Activated CD8-positive, alpha-beta memory T cell treated with anti-CD3 and anti-CD28 coated beads, Interleukin-2, amount 50 U/mL, for 1 hour (primary cell): ENCODE measurements around the gene GNLY.

Experiments
- DNase-seq: peaks from one replicate; pipeline ENCODE4 v3.0.0-alpha.2; 2020; ENCODE audit errors: extremely low read depth

The GNLY gene

DNA sequence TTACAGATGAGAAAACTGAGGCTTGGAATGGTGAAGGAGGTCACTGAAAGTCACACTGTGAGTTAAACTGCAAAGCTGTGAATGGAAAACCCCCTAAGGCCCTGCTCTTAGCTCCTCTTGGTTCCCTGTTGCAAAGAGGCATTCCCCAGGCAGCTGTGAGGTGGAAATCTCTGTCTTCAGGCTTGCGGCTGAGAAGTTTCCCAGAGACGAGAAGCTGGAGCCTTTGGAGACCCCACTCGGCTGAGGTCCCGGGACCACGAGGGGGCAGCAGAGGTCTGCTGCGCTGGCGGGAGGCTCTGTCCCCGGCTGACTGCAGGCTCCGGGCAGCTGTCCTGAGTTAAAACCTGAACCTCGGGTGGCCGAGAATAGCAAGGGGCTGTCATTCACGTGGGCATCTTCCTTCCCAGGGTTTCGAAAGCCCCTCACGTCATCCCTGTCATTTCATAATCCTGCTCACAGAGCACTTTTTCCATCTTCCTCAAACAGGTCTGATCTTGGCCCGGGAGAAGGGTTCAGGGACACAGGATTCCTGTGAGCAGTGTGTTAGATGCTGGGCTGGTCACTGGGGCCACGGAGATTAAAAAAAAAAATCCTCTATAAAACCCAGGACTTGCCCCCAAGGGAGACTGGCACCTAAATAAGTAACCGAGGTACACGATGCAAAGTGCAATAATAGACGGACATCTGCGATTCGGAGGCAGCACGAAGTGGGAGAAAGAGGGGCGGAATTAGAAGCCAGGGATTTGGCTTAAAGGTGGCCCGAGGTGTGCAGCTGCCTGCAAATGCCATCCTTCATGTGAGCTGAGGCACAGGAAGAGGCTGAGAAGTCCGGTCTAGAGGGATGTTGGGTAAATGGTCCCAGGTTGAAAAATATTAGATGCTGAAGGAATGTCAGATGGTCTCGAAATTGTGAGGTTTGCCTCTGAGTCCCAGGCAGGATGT lies 35.0 kb downstream of the GNLY start:
- no peak for DNase-seq

DNA sequence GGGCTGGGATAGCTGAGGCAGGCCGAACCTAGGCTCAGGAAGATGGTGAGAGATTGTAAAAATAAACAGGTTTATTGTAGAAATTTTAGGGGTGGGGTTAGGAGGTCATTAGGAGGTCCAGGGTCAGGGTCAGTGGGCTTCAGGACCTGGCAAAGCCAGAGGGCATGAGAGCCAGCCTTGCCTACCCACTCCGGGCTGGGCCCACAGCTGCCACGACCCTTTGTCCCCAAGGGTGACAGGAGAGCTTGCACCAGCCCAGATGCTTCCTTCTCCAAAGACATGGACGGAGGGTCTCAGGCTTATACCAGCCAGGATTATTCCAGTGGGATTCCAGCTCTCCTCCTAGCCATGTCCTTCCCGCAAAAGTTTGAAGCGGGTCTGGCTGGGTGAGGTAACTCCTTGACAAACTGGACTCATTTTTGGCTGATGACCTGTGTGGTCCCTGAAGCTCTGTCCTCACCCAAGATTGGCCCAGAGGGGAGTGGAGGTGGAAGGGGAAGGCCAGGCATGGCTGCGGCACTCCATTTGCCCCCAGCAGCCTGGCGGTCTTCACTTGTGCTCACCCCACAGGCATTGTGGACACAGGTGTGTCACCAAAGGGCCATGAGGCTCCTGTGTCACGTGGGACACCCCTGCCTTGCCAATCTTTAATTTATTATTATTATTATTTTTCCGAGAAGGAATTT lies 35.8 kb downstream of the GNLY start:
- no peak for DNase-seq

DNA sequence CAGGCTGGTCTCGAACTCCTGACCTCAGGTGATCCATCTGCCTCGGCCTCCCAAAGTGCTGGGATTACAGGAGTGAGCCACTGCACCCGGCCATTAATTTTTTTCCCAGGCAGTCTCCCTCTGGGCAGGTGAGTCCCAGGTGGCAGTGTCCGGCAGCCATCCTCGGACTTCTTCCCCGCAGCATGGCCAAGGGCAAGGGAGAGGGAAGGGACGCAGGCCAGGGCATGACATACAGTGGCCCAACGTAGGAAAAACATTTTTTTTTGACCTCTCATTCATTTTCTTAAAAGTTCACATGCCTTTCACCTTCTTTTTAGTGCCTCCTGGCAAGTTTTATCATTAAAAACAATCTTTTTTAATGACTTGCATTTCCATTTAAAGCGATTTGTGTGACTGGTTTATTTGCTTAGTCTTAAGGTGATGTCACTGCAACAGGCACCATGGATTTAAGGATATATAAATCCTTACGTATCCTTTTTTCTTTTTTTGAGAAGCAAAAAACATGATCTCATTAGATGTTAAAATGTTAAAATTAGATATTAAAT lies 36.6 kb downstream of the GNLY start:
- DNase-seq = no peak

DNA sequence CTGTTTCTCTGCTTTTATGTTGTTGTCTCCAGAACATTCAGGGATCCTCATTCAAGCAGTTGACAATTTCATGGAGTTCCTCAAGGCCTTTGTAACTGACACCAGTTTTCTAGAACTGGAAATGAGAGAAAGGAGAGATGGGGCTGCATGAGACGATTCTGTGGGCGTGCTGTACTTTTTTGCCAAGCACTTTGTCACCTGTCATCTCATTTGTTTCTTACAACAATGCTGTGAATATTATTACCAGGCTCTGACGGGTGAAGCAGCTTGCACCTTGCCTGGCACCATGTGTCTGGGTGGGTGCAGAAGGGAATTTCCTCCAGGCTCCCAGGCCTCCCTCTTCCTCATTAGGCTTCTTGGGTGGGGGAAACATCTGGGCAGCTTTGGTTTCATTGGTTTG lies 37.4 kb downstream of the GNLY start:
- no peak for DNase-seq

DNA sequence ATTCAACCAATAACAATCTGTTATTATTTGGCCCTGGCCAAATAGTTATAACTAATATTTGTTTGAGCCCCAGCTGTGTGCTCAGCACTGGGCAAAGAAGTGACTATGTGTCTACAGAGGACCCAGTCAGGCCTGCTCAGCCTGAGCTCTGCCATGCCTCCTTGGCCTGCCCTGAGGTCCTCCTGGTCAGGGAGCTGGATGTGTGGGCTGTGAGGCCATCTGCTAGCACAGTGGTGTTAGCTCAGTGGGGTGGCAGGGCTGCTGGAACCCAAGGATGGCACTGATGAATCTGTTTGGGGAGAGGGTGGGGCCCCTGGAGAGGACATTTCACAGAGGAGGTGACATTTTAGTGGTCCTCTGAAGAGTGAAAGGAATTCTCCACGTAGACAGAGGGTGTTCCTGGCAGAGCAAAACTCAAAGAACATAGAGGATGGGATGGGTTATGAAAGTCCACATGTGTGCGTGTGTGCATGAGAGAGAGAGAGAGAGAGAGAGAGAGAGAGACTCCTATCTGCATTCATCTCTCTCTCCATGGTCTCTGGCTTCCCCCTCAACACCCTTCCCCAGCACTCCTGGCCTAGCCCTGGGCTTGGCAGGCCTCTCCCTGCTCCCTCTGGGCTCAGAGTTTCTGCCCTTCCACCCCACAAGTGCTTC lies 38.4 kb downstream of the GNLY start:
- DNase-seq = no peak

DNA sequence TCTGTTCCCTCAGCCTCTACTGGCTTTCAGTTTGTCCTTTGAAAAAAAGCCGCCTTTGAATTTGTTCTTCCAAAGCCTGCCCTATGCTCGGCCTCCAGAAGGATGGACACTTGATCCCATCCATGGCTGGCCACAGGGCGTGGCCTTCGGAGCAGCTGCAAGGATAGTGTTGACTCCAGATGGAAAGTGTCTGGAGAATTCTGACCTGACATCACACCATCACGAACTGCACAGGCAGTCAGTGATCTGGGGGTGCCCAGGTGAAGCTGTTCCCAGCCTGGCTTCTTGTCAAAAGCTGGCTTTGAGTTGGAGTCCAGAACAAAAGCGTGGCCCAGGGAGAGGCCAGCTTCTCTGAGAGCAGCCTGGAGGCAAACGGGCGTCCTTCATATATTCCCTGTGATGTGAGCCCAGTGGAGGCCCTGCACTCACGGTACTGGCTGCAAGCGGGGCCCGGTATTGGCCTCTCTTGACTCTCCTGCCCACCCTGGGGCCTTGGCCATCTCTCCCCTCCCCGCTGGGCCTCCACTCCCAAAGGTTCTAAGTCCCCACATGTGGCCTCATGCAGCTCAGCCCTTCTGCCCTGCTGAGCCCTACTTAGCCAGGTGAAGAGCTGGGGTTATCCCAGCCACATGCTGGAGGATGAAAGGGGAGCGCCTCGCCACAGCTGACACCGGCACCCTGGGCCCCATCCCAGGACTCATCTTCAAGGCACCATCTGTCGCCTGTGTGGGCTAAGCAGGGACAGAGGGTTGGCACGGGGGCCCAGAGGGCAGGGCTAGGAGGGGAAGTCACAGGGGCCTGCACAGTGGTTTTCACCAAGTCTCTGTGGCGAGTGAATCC lies 39.2 kb downstream of the GNLY start:
- DNase-seq = no peak

DNA sequence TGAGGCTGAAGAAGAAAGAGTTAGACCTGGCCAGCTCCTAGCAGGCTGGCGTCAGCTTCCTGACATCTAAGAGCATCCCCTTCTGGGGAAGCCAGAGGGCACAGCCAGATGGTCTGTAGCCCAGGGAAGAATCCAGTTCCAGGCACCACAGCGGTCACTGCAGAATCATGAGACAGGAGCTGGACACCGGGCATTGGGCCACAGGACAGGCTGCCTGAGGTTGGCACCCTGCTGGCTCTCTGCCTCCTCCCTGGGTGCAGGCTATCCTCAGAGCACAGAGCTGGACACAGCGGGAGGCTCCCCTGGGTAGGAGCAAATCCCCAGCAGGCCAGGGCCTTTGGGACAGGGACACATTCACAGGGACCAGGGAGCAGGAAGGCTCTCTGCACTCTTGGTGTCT lies 39.9 kb downstream of the GNLY start:
- DNase-seq = no peak

DNA sequence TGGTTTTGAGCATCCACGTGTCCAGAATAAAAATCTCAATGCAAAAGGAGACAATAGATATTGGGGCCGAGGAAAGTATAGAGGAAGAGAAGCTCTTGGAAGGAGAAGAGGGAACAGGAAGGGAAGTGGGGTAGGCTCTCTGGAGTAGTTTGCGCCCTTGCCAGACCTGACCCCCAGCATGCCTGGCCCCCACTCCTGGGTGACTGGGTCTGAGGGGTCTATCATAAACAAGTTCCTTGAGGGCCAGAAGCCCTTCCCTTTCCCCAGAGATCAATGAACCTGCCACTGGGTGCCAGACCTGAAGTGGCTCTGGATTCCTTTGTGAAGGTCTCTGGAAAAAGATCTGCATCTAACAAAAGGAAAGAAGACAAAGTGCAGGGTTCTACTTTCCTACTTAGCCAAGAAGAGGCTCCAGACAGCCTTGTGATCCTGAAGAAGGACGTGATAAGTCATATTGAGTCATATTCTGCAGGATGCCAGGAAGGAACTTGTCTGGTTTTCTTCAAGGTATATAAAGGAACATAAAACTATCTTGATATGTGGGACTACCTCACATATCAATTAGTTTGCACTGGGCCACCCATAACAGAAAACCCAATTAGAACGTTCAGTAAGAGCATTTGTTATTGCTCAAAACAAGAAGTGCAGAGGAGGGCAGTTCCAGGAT lies 40.9 kb downstream of the GNLY start:
- DNase-seq = no peak

DNA sequence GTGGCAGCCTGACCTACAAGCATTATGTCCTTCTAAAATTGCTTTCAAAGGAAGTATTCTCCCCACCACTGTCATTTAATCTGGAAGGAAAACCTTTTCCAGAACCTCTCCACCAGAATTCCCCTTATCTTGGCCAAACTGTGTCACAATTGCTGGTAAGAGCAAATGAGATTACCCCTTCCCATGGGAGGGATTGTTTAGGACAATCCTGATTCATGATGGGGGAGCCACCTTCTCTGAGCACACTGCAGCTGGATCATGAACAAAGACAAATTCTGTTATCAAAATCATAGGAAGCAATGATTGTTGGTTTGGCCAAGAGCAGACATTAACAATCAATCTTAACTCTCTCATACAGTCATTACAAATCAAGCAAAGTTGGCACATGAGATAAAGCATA lies 41.5 kb downstream of the GNLY start:
- no peak for DNase-seq

DNA sequence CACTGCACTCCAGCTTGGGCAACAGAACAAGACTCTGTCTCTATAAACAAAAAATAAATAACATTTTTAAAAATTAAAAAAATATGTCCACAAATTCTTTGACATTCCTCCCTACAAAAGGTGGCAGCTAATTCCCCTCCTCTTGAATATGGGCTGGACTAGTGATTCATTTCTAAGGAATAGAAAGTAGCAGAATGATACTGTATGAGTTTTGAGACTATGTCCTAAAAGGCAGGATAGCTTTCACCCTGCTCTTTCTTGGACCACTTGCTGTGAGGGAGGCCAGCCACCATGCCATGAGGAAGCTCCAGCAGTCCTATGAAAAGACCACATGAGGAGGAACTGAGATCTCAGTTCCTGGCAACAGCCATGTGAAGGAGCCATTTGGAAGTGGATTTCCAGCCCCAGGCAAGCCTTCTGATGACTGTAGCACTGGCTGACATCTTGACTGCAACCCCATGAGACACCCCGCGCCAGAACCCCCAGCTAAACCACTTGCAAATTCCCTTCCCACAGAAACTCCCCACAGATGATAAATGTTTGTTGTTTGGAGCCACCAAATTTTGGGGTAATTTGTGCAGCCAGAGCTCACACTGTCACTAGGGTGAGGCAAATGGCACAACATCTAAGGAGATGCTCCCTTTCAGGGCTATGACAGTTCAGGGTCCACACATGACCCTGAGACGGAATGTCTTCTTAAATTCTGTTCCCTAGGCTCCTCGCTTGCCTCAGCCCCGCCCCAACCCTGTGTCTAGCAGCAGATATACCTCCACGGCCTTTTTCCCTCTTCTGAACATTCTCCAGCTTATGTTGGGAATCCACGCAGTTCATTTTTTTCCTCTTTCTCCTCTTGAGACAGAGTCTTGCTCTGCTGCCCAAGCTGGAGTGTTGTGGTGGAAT lies 42.5 kb downstream of the GNLY start:
- DNase-seq = no peak

DNA sequence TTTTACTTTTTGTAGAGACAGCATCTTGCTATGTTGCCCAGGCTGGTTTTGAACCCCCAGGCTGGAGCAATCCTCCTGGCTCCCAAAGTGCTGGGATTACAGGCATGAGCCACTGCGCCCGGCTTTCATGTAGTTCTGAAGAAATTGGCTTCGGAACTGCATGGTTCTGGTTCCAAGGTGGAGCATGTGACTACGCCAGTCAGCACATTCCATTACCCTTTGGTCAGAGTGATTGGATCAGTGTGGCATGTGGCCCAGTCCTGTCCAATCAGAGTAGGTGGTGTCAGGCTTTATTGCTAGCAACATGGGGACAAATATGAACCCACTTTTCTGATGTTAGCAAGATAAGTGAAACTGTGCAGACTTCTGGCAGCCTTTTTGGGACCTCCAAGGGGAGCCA lies 43.3 kb downstream of the GNLY start:
- DNase-seq = no peak

DNA sequence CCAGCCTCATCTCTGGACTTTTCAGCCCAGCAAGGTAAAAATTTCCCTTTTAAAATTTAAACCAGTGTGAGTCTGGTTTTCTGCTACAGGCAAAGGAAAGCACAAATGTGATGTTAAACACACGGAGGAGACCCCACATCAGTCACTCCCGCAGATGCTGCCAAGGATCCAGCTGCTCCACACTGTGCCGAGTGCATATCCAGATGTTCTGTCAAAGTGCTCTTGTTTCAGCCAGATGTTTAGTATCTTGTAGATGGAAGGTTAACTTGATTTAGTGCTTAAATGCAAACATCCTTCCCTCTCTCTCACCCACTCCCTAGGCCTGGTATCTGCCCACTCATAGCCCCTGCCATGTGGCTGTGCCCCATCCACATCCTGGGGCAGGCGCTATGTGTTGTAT lies 43.8 kb downstream of the GNLY start:
- no peak for DNase-seq

DNA sequence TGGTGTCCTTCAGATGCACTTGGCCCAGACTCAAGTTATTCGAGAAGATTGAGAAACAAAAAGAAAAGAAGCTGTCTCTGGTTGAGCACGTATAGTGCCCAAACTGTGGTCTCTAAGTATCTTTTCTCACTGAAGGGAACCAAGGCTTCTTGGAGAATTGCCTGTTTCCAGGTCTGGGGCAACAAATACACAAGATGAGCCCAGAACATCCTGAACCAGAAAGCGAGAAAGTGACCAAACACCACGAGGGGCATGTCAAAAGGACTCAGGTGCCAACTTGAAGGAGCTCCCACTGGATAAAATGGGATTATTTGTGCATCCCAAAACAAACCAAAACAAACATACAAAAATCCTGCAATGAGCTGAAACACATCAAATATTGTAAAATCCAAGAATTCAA lies 46.0 kb downstream of the GNLY start:
- DNase-seq = no peak

DNA sequence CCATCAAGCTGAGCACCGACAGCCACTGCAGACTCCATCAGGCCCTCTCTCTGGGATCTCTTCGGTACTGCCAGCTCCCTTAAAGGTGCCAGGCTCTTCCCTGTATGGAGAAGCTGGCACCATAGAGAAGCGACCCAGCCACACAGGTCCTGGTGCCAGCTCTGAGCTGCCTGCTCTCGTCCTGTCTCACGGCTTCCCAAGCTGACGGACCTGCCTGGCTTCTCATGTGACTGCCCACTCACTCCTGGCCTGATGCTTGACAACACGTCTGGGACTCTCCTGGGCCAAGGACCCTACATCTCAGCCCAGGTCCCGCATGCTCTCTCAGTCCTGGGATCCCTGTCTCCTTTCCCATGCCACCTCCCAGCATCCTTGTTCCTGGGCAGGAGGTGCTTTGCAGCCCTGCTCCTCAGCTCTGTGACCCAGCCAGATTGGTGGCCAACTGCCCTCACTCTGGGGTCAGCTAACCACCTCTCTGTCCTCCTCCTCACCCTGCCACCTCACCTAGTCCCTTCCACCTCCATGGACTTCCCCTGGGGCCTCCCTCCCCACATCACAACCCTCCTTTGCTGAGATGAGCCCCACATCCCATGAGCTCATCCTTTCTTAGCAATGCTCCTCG lies 47.2 kb downstream of the GNLY start:
- DNase-seq = no peak

DNA sequence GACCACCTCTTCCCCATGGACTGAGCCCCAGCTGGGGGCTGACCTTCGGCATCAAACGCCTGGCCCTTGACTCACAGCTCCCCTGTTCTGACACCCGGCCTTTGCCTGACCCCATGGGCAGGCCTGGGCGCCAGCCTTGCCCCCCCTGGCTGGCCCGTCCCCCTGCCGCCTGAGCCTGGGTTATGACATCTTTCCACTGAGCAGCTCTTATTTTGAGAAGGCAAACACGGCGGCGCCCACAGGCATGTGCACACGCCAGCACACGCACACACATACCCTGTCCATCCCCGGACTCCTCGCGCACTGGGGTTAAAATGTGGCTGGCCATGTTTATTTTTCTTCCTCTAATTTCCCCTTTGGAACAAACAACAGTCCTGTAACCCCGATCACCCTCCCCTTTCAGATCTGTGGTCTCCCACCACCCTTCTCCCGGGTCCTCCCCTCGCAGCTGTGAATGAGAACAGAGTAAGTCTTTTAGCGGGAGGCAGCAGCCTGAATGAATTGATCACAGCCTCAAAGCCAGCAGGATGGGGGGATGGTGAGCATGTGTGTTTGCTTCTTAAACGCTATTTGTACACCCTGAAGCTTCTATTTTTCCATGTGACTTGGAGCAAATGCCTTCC lies 47.8 kb downstream of the GNLY start:
- DNase-seq = no peak

DNA sequence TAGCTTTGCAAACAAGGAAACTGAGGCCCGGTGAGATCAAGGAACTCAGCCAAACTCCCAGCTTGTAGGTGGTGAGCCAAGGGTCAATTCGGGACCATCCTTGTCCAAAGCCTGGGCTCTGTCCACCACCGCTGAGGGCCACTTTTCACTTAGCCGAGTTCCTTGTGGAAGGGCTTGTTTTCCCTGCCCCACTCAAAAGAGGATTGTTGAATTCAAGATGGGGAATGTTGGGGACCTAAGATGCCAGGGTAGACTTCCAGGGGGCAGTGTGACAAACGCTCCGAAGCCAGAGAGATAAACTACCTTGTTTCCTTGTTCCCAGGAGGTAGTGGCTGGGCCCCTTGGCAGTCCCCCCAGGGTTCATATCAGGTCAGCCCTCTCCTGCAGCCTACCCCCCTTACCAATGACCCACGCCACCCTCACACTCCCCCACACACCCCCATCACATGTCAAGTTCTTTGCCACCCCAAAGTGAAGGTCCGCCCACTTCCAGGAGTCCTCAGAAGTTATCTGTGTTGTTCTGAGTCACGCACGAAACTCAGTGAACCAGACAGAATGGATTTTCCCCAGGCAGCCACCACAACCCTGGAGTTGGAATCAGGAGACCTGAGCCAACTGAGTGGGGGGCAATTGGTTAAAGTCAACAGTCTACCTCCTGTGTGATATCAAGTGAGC lies 49.3 kb downstream of the GNLY start:
- DNase-seq = no peak

DNA sequence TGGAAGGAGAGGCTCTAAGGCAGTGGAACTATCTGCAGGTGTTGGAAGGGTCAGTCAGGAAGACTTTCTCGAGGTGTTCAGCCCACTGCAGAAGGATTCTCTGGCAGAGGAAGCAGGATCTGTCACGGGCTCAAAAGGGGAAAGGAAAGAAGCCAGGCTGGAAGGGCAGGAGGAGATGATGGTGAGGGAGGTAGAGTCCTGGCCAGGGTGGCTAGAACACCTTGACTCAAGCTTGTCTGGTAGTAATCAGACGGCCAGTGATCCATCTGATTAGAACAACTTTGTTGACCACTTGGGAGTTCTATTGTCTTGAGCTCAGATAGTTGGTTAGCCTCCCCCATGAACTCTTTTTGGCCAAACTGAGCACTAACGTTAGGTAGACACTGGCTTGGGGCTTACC lies 49.9 kb downstream of the GNLY start:
- no peak for DNase-seq
